Tibial nerve (tissue), 4 donors: Measurements from ENCODE around the gene PRR20D. TPM values are rescaled to one million over a fixed set of nuclear protein-coding genes. Genes with fewer than 3 reads are reported as not detected.
"Not testable (repeated sequence)": the region's sequence is repeated elsewhere in the genome, so short reads cannot be mapped to it uniquely, and the experiment has no call there.

Experiments
- DNase-seq, 2 donors: peaks; one replicate each; pipeline ENCODE4 v3.0.0-alpha.2; 2019; ENCODE audit warnings: low spot score in 2 of 2
- H3K27ac ChIP-seq, 4 donors: fragments of 200-600 bp; sonication (generic) in 3 of 4; one replicate each; pipeline ENCODE4 v1.5.1; 2017 to 2019; ENCODE audit warnings: mild to moderate bottlenecking in 1 of 4
- H3K27me3 ChIP-seq, 2 donors: fragments of 200-600 bp; sonication (generic) in 1 of 2; one replicate each; pipeline versions ENCODE4 v1.5.1 to v1.6.0; 2017 to 2019
- H3K36me3 ChIP-seq, 3 donors: fragments of 200-600 bp; sonication (generic); one replicate each; pipeline ENCODE4 v1.5.1; 2018 to 2019
- H3K4me1 ChIP-seq, 4 donors: fragments of 200-600 bp; sonication (generic) in 3 of 4; one replicate each; pipeline ENCODE4 v1.5.1; 2017 to 2019
- H3K4me3 ChIP-seq, 4 donors: fragments of 200-600 bp; sonication (generic) in 3 of 4; one replicate each; pipeline ENCODE4 v1.5.1; 2017 to 2019; ENCODE audit warnings: mild to moderate bottlenecking in 1 of 4, moderate library complexity in 1 of 4
- H3K9me3 ChIP-seq, 4 donors: fragments of 200-600 bp; sonication (generic) in 3 of 4; one replicate each; pipeline ENCODE4 v1.5.1; 2017 to 2019
- CTCF ChIP-seq, 5 experiments: fragments of 200-600 bp in 3 of 5; fragments of 450-650 bp in 2 of 5; sonication (generic) in 3 of 5; IDR thresholded peaks; one replicate each; pipeline ENCODE4 v1.5.1; 2016 to 2019; ENCODE audit warnings: antibody characterized with exemption in 5 of 5, mild to moderate bottlenecking in 3 of 5, moderate library complexity in 2 of 5
- EP300 ChIP-seq, 2 donors: sonication (generic); formaldehyde crosslinking; IDR thresholded peaks; one replicate each; pipeline ENCODE4 v1.6.1; 2017; ENCODE audit warnings: antibody characterized with exemption in 2 of 2, mild to moderate bottlenecking in 1 of 2
- POLR2A ChIP-seq, 2 donors: fragments of 450-650 bp; IDR thresholded peaks; one replicate each; pipeline ENCODE4 v1.6.1; 2017; ENCODE audit warnings: antibody characterized with exemption in 2 of 2, mild to moderate bottlenecking in 2 of 2, moderate library complexity in 2 of 2
- WGBS, 2 donors: methylation state at CpG; one replicate each; pipeline ENCODE4 v1.1.5; 2018; 5-methylcytosine and 5-hydroxymethylcytosine counted together
- total RNA-seq, 4 donors: library from RNA; depleted of rRNA; stranded (reverse); fragments of >200 nt; gene quantifications; one replicate each; pipeline ENCODE4 v1.1.0, GENCODE V29; 2016

PRR20D gene
- not detected for total RNA-seq

- H3K4me3 ChIP-seq, H3K36me3 ChIP-seq, H3K9me3 ChIP-seq, DNase-seq, H3K27me3 ChIP-seq, H3K27ac ChIP-seq, H3K4me1 ChIP-seq: not testable (repeated sequence)
- WGBS, 2 donors, result no CpG with 5 or more reads among the region's 22 CpGs
Observed at GRCh38 chr13:57160332-57160731, at the start of gene PRR20D. TSS of gene PRR20D (plus strand) at chr13:57160632. CDS start at chr13:57161019, 387 bp downstream.

- Histone ChIP-seq H3K27me3 (no peaks in the 10 kb centered on the region), H3K4me3 (no peak overlapping the region), H3K4me1 (no peaks in the 10 kb centered on the region), H3K27ac (no peak overlapping the region), H3K9me3 (peaks cover 0 to 15% (median 0%) of the 10 kb centered on the region in 4 donors), H3K36me3 (no peaks in the 10 kb centered on the region)
- DNase-seq, result no peak
- TF ChIP-seq EP300 (IDR thresholded peaks at IDR 0.05) (no peak), CTCF (IDR thresholded peaks at IDR 0.05) (no peak), POLR2A (IDR thresholded peaks at IDR 0.05) (no peak)
- 93% methylated on average over 4 of the region's 4 CpGs for WGBS, 2 donors
Observed at GRCh38 chr13:57114945-57115344, 45.5 kb upstream of the PRR20D start.

GRCh38 chr13:57123681-57124080, 36.8 kb upstream of the PRR20D start:
- TF ChIP-seq POLR2A (IDR thresholded peaks at IDR 0.05), result no peak
- TF ChIP-seq CTCF (IDR thresholded peaks at IDR 0.05), result no peak
- TF ChIP-seq EP300 (IDR thresholded peaks at IDR 0.05), result no peak
- H3K36me3 ChIP-seq, result no peaks in the 10 kb centered on the region
- WGBS, 2 donors, result 14 to 24% methylated on average over 1 of the region's 1 CpG
- H3K4me3 ChIP-seq, result no peak overlapping the region
- H3K27ac ChIP-seq, result no peak overlapping the region
- peaks cover 0 to 8% (median 0%) of the 10 kb centered on the region in 4 donors for H3K4me1 ChIP-seq
- no peaks in the 10 kb centered on the region for H3K27me3 ChIP-seq
- no peaks in the 10 kb centered on the region for H3K9me3 ChIP-seq
- peak in 1 of 2 donors; percentile 7 for DNase-seq

GRCh38 chr13:57128909-57129308, 31.5 kb upstream of the PRR20D start:
- Histone ChIP-seq H3K4me3 (no peak overlapping the region), H3K9me3 (no peaks in the 10 kb centered on the region), H3K27ac (no peak overlapping the region), H3K27me3 (no peaks in the 10 kb centered on the region), H3K4me1 (no peaks in the 10 kb centered on the region), H3K36me3 (no peaks in the 10 kb centered on the region)
- no peak for TF ChIP-seq POLR2A (IDR thresholded peaks at IDR 0.05)
- no peak for TF ChIP-seq CTCF (IDR thresholded peaks at IDR 0.05)
- TF ChIP-seq EP300 (IDR thresholded peaks at IDR 0.05), result no peak
- DNase-seq, result no peak
- WGBS, 2 donors, result 85 to 86% methylated on average over 6 of the region's 6 CpGs

GRCh38 chr13:57136093-57136492, 24.3 kb upstream of the PRR20D start:
- Histone ChIP-seq H3K4me3 (no peak overlapping the region), H3K36me3 (no peaks in the 10 kb centered on the region), H3K4me1 (no peaks in the 10 kb centered on the region), H3K27ac (no peak overlapping the region), H3K27me3 (no peaks in the 10 kb centered on the region), H3K9me3 (no peaks in the 10 kb centered on the region)
- 54 to 58% methylated on average over 2 of the region's 2 CpGs for WGBS, 2 donors
- no peak for DNase-seq
- TF ChIP-seq CTCF (IDR thresholded peaks at IDR 0.05), result no peak
- no peak for TF ChIP-seq POLR2A (IDR thresholded peaks at IDR 0.05)
- TF ChIP-seq EP300 (IDR thresholded peaks at IDR 0.05), result no peak

- H3K27ac ChIP-seq, result no peak overlapping the region
- no peaks in the 10 kb centered on the region for H3K4me1 ChIP-seq
- no peak overlapping the region for H3K4me3 ChIP-seq
- no peaks in the 10 kb centered on the region for H3K27me3 ChIP-seq
- 74 to 87% methylated on average over 4 of the region's 4 CpGs for WGBS, 2 donors
- no peaks in the 10 kb centered on the region for H3K36me3 ChIP-seq
- DNase-seq, result no peak
- TF ChIP-seq EP300 (IDR thresholded peaks at IDR 0.05), result no peak
- no peak for TF ChIP-seq POLR2A (IDR thresholded peaks at IDR 0.05)
- H3K9me3 ChIP-seq, result no peaks in the 10 kb centered on the region
Observed at GRCh38 chr13:57137585-57137984, 22.8 kb upstream of the PRR20D start.
